GM19238 (cell line): ENCODE data around the gene ARL15.

Experiments
- DNase-seq: peaks from one replicate; pipeline ENCODE4 v3.0.0; 2011; ENCODE audit warnings: low spot score; ENCODE audit not compliant: insufficient read length

ARL15 gene

GRCh38 chr5:54251981-54252380, 58.4 kb downstream of the ARL15 start:
- DNase-seq, result no peak

- peak; percentile 5 for DNase-seq
Measured at GRCh38 chr5:54249210-54250028, 61.0 kb downstream of the ARL15 start.

- DNase-seq, result no peak
Measured at GRCh38 chr5:54247226-54247625, 63.1 kb downstream of the ARL15 start.

DNA sequence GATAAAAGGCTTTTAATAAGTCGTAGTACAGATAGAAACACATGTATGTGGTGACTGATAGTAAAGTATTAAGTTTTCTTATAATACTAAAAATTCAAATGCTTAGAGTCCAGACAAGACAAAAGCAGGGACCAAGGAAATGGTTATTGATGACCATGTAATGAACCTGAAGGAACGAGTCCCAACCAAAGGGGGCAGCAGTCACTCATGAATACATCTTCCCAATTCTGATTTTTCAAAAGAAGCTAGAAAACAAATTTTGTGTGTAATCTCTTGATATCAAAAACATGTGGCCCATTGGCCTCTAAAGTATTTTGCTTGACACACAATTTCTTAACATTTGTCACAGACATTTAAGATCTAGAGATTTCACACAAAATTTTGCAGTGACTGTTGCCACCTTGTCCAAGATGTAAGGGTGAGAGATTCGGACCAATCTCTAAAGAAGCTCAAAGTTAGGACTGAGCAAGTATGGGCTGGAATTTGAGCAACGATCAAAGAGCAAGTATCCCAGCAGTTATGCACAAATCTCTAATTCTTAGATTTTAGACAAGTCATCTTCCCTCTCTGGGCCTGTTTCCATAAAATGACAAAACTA, 66.8 kb downstream of the ARL15 start:
- peak; percentile 7 for DNase-seq

DNA sequence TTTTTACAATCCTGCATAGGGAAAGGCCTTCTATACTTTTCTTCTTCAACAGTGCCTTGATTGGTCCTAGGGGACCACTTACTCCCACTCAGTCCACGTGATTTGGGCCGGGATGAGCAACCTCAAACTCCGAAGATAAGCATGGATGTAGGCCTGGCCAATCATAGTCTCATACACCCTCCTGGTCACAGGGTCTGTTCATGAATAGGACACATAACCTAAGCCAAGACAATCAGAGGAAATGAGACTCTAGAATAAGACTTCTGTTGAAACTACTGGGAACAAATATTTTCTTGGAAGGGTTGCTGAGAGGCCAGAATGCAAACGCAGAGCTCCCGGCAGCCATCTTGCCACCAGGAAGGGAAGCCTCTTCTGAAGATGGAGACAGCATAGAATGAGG, 68.1 kb downstream of the ARL15 start:
- DNase-seq, result no peak

DNA sequence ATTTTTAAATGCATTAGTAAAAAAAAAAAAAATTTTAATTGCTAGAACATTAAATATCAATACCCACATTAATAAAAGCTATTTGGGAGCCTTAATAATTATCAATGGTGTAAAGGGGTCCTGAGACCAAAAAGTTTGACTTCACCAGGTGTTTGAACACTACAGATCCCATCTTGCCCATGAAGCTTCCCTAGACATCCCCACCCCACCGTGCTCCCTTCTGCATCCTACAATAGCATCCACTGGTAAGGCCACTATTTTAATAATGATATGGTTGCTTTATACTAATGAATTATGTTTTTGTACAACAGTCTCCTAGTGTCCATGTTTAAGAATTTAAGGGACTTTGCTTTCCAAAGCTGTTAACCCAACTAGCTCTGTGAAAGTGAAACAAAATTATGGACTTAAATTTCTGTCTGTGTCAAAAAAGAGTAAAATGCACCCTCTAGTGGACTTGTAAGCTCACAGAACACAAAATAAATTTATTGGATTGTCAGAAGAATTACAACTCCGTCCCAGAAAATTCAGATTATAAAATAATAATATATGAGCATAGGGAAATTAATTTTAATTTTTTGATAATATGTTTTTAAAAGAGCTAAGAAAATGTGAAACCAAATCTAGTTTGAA, 76.0 kb downstream of the ARL15 start:
- DNase-seq, result no peak

DNA sequence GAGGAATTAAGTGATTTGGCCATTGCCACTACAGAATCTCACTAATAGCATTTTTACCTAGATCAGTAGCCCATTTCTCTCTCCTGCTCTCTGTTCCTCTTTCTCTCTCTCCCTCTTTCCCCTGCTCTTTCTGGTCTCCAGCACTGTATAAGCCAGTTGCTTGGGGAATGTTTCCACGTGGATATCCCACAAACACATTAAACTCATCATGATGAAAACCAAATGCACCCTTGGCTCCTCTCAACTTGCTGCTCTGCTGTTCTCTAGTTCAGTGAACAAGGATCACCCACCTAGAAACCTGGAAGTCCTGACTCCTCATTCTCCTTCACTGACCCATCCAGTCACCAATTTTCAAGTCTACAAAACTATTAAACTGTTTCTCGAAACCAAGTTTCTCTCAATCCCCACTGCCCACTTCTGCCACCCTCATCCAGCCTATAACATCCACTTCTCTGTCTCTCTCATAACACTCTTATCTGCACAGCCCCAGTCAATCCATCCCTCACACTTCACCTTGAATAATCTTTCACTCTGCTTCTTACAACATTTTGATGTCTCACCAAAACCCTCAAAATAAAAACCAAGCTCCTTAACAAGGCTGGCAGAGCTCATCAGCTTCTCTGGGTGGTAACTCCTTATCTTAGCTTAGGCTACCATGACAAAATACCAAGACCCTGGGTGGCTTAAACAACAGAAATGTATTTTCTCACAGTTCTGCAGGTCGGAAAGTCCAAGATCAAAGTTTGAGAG, 79.3 kb downstream of the ARL15 start:
- DNase-seq, result no peak

- peak; percentile 9 for DNase-seq
Measured at GRCh38 chr5:54229041-54229780, 81.2 kb downstream of the ARL15 start.

GRCh38 chr5:54227759-54228158, 82.6 kb downstream of the ARL15 start:
- DNase-seq, result no peak

DNA sequence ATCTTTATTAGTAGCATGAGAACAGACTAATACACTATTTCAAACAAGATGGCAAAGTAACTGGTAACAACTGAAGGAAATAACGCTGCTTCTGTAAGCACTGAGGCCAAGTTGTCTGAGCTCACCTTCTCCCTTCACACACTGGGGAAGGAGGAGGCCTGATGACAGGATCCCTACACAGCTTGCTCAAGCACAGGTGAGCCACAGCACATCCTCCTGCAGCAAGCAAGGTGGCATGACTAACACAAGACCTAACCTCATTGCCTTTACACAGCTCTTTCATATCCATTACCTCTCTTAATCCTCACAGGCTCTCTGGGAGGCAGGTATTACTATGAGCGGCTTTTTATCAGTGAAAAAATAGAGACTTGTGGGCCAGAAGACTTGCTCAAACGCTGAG, 83.3 kb downstream of the ARL15 start:
- DNase-seq, result no peak

DNA sequence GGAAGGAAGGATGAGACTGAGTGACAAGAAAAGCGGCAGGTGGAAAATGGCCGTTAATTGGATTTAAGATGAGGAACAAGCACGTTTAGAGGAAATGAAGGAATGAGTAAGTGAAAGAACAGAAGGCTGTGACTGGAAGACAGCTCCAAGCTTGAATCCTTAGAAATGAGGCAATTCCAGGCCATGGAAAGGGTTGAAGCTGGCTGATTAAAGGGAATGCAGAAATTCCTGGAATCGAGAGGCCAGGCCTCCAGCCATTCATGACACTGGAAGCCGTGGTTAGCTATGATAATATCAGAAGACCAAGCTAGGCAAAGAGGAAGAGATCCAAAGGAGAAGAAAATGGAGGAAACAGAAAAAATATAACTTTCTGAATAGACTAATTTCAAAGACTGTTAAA, 84.2 kb downstream of the ARL15 start:
- no peak for DNase-seq

- no peak for DNase-seq
Measured at GRCh38 chr5:54224103-54224826, 86.1 kb downstream of the ARL15 start.

DNA sequence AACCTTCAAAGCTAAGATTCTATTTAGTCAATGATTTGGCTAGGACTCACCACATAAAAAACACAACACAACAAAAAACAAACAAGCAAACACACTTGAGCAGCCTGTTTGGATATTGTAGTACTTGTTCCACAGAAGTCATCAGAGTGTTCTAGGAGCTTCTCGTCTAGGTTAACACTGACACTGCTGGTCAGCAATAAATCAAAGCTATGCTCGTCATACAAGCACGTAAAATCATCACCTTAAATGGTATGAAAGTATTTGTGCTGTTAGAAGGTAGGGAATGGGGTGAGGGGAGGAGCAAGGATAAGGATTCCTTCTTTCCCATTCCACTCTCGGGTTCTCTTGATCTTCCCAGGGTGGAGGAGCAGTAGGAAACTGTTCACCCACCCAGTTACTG, 88.0 kb downstream of the ARL15 start:
- no peak for DNase-seq

GRCh38 chr5:54221135-54221534, 89.2 kb downstream of the ARL15 start:
- DNase-seq, result no peak

- DNase-seq, result no peak
Measured at GRCh38 chr5:54220230-54221040, 89.9 kb downstream of the ARL15 start.

DNA sequence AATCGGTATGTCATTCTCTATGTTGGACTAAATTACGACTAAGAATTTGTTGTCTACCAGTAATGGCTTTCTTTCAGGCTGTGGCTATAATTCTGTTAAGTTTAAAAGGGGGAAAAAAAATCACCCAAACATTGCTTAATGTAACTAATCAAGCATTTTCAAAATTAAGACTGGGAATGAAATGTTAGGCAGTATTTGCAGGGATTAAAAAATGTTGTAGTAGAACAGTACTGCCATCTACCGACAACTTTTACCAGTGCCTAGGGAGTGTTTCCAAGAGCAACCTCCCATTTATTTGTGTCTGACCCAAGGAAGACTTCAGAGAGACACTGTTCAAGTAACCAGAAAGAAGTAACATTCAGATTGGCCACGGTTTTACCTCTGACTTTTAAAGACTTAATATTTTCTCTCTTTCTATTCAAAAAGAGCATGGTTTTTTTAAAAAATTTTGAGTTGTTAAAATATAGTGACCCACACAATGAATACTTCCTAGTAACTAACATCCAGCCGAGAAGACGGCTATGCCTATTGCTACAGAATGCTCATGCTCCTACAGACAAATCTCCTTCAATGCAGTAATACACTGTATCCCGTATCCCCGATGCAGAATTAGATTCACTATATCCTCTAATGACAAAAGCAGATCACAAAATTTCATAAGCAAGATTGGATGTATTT, 92.4 kb downstream of the ARL15 start:
- no peak for DNase-seq

DNA sequence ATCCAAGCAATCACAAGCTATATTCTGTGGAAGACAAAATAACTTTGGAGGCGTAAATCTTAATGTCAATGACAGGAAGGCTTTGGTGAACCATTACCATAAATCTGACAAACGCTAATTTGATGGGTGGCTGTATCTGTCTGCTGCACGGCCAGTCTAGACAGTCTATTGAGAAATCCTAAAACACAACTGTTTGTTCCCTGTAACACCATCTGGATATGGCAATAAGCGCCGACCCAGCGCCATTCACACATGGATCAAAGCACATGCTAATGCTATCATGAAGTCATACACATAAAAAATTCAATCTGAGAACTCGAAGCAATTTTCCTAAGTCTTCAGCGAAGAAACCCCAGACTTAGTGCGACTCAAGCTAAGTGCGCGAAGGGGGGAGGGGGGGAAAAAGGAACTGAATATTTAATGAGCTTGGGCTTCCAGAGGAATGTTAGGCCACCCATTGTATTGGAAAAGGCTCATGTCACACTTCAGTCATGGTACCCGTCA, 95.1 kb downstream of the ARL15 start:
- no peak for DNase-seq

GRCh38 chr5:54214722-54215121, 95.7 kb downstream of the ARL15 start:
- DNase-seq, result no peak

DNA sequence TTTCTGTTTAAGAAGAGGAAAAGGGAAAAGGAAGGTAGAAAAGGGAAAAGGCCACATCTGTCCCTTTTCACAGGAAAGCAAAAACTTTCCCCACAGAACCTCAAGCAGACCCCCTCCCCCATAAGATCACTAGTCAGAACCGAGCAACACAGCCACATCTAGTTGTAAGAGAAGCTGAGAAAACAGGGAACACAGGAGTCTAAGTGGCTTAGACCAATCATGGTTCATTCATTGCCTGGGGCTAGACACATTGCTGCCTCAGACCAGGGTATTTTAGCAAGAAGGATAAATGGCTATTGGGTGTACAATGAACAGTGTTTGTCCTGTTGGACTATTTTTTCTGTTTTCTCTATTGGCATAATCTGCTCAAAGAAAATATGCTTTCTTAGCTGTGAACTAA, 98.0 kb downstream of the ARL15 start:
- DNase-seq, result no peak
